Gastroesophageal sphincter (tissue), 3 donors: ENCODE results near the gene NUDT14.

Experiments
- EP300 ChIP-seq: sonication (generic); formaldehyde crosslinking; IDR thresholded peaks from one replicate; pipeline ENCODE4 v1.6.1; 2017; ENCODE audit warnings: antibody characterized with exemption, mild to moderate bottlenecking
- POLR2A ChIP-seq, 2 donors: fragments of 450-650 bp; IDR thresholded peaks; one replicate each; pipeline ENCODE4 v1.6.1; 2017; ENCODE audit warnings: antibody characterized with exemption in 2 of 2, mild to moderate bottlenecking in 2 of 2, moderate library complexity in 1 of 2
- POLR2AphosphoS5 ChIP-seq: sonication (generic); formaldehyde crosslinking; IDR thresholded peaks from one replicate; pipeline ENCODE4 v1.6.1; 2017; ENCODE audit warnings: antibody characterized with exemption
- TF ChIP-seq, protein P1 (sequence below), 4 experiments: fragments of 200-600 bp in 2 of 4; fragments of 450-650 bp in 2 of 4; sonication (generic) in 1 of 4; IDR thresholded peaks; one replicate each; pipeline ENCODE4 v1.5.1; 2017 to 2019; ENCODE audit warnings: antibody characterized with exemption in 4 of 4, mild to moderate bottlenecking in 2 of 4, moderate library complexity in 2 of 4

DNA sequence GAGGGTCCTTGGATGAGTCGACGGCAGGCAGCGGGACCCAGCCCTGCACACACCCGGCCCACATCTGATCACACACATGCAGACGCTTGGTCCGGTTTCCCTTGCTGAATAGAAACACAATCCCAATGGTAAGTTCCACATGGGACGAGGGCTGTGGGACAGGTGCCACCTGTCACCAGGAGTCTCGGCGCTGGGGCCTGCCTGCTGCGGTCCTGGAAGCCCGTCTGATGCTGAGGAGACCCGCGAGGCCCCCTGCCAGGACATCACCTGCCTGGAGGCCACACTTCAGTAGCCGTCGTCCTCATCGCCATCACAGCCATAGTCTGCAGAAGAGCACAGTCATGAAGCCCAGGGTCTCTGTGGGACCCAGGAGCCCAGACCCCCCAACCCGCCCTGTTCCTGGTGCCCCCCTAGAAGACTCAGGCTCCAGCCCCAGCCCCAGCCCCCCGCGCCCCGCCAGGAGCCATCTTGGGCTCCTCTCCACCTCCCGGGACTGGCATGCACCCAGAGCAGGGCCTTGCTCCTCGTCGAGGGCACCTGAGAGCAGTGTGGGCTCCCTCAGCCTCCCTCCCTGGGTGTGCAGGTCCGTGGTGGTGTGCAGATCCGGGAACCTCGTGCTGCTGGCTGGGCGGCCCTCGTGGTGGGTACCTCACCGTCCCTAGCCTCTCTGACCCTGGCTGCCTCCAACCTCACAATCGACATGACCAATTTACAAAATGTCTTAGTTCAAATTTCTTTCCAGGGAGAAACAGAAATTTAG lies 29.3 kb upstream of the NUDT14 start:
- TF ChIP-seq, protein P1, sequence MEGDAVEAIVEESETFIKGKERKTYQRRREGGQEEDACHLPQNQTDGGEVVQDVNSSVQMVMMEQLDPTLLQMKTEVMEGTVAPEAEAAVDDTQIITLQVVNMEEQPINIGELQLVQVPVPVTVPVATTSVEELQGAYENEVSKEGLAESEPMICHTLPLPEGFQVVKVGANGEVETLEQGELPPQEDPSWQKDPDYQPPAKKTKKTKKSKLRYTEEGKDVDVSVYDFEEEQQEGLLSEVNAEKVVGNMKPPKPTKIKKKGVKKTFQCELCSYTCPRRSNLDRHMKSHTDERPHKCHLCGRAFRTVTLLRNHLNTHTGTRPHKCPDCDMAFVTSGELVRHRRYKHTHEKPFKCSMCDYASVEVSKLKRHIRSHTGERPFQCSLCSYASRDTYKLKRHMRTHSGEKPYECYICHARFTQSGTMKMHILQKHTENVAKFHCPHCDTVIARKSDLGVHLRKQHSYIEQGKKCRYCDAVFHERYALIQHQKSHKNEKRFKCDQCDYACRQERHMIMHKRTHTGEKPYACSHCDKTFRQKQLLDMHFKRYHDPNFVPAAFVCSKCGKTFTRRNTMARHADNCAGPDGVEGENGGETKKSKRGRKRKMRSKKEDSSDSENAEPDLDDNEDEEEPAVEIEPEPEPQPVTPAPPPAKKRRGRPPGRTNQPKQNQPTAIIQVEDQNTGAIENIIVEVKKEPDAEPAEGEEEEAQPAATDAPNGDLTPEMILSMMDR (IDR thresholded peaks at IDR 0.05) = no peak
- TF ChIP-seq POLR2AphosphoS5 (no peak), POLR2A (IDR thresholded peaks at IDR 0.05) (no peak), EP300 (no peak)
